Activated T-helper 2 cell treated with anti-CD3 and anti-CD28 coated beads, Interferon-gamma antibody, Interleukin-2, Interleukin-4, amounts not matched to agents 10 μg/mL and 5 μg/mL and 100 μg/mL, durations not matched to agents 14 hours and 24 hours and 36 hours (primary cell): ENCODE results near the gene ALMS1. TPM values are rescaled to one million over a fixed set of nuclear protein-coding genes. Genes with fewer than 3 reads are reported as not detected.
A peak's percentile ranks its signal among the peaks of the same experiment; 100 is the strongest.
"Not testable (repeated sequence)": the region's sequence is repeated elsewhere in the genome, so short reads cannot be mapped to it uniquely, and the experiment has no call there.

Experiments
- DNase-seq: peaks from one replicate; pipeline ENCODE4 v3.0.0; 2021; ENCODE audit warnings: low spot score
- H3K27ac Mint-ChIP-seq: one replicate; pipeline ENCODE4 v1.8.0; 2021; ENCODE audit warnings: mixed read lengths
- H3K27me3 Mint-ChIP-seq: one replicate; pipeline ENCODE4 v1.8.0; 2021; ENCODE audit warnings: low read depth, mixed read lengths
- H3K36me3 Mint-ChIP-seq: one replicate; pipeline ENCODE4 v1.8.0; 2021; ENCODE audit warnings: low read depth, mixed read lengths
- H3K4me1 Mint-ChIP-seq: one replicate; pipeline ENCODE4 v1.8.0; 2021; ENCODE audit warnings: low read depth, mixed read lengths
- H3K4me3 Mint-ChIP-seq: one replicate; pipeline ENCODE4 v1.8.0; 2021; ENCODE audit warnings: low read depth, mild to moderate bottlenecking, moderate library complexity, mixed read lengths
- H3K9me3 Mint-ChIP-seq: one replicate; pipeline ENCODE4 v1.8.0; 2021; ENCODE audit warnings: mixed read lengths
- intact Hi-C: fragments of 100-400 bp; cut with micrococcal nuclease; formaldehyde crosslinking; loops from one replicate; pipeline ENCODE4 v1.15.1; 2023
- total RNA-seq: library from RNA; stranded (reverse); gene quantifications from 2 replicates; pipeline ENCODE4 v1.2.3, GENCODE V29; 2022

The ALMS1 gene
- total RNA-seq, 1 donor from 2014 or later = 21.6 TPM

DNA sequence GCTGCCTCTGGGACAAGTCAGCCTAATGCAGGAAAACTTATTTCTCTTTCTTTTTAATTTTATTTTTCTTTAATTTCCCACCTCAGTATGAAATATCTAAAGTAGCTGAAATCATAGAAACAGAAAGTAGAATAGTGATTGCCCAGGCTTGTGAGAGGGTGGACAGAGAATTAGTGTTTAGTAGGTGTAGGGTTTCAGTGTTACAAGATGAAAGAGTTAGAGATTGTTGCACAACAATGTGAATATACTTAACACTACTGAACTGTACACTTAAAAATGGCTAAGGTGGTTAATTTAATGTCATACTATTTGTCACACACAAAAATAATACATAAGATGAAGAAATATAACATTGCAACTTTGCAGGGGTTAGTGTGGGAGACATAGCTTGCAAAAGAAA lies 175.8 kb downstream of the ALMS1 start:
- no peaks in the 10 kb centered on the region for H3K27me3 Mint-ChIP-seq
- H3K4me3 Mint-ChIP-seq = no peak overlapping the region
- no peak for DNase-seq
- H3K9me3 Mint-ChIP-seq = no peaks in the 10 kb centered on the region
- H3K27ac Mint-ChIP-seq = no peak overlapping the region
- H3K4me1 Mint-ChIP-seq = no peaks in the 10 kb centered on the region
- intact Hi-C loops = no loop called here
- peaks cover 2% of the 10 kb centered on the region for H3K36me3 Mint-ChIP-seq

DNA sequence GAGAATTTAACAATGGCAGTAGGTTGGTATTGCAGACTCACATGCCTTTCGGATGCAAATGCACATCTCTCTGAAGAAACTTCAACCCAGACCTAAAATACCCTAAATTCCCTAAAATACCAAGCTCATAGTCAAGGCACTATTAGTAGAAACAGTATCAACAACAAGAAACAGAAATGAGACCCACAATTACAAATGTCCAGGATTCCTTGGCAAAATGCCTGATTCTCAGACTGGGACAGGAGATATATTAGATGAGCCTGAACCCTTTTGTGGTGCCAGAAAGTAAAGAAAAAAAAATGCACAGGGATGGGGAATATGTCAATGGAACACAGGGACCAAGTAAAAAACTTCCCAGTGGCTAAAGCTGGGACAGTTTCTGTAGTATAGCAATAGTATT lies 179.3 kb downstream of the ALMS1 start:
- intact Hi-C loops = no loop called here
- Mint-ChIP-seq H3K36me3 (peaks cover 2% of the 10 kb centered on the region), H3K27me3 (no peaks in the 10 kb centered on the region), H3K27ac (no peak overlapping the region), H3K4me3 (no peak overlapping the region), H3K4me1 (peaks cover 3% of the 10 kb centered on the region), H3K9me3 (no peaks in the 10 kb centered on the region)
- DNase-seq = no peak

DNA sequence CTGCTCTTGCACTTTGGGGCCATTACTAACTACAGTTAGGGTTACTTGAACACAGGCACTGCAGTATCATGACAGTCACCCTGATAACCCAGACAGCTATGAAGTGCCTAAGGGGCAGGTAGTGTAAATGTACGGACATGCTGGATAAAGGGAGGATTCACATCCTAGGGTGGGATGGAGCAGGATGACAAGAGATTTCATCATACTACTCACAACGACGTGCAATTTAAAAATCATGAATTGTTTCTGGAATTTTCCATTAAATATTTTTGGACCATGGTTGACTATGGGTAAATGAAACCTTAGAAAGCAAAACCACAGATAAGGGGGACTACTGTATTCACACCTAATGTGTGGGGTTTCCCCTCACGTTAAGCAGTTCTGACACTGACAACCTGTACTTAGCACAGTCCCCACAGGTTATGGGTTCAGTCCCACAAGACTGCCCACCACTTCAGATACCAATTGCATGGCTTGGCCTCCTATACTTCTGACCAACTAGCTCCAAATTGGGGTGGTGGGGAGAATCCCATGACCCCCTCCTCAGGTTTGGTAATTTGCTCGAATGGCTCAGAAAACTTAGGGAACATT lies 180.7 kb downstream of the ALMS1 start:
- intact Hi-C loops = no loop called here
- H3K36me3 Mint-ChIP-seq = peaks cover 2% of the 10 kb centered on the region
- DNase-seq = no peak
- H3K27ac Mint-ChIP-seq = no peak overlapping the region
- H3K9me3 Mint-ChIP-seq = no peaks in the 10 kb centered on the region
- no peak overlapping the region for H3K4me3 Mint-ChIP-seq
- no peaks in the 10 kb centered on the region for H3K27me3 Mint-ChIP-seq
- H3K4me1 Mint-ChIP-seq = peaks cover 6% of the 10 kb centered on the region

DNA sequence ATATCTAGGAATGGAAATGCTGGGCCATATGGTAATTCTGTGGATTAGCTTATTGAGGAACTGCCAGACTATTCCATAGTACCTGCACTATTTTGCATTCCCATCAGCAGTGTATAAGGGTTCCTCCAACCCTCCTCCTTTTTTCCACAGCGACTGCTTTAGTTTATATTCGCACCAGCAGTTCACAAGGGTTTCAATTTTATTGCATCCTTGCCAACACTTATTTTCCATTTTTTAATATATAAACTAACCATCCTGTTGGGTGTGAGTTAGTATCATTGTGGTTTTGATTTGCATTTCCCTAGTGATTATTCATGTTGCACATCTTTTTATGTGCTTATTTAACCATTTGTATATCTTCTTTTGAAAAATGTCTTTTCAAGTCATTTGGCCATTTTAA lies 189.6 kb downstream of the ALMS1 start:
- Mint-ChIP-seq H3K9me3 (peaks cover 8% of the 10 kb centered on the region), H3K27ac (no peak overlapping the region), H3K4me1 (peaks cover 1% of the 10 kb centered on the region), H3K36me3 (peaks cover 10% of the 10 kb centered on the region), H3K27me3 (no peaks in the 10 kb centered on the region), H3K4me3 (no peak overlapping the region)
- DNase-seq = no peak
- intact Hi-C loops = no loop called here

DNA sequence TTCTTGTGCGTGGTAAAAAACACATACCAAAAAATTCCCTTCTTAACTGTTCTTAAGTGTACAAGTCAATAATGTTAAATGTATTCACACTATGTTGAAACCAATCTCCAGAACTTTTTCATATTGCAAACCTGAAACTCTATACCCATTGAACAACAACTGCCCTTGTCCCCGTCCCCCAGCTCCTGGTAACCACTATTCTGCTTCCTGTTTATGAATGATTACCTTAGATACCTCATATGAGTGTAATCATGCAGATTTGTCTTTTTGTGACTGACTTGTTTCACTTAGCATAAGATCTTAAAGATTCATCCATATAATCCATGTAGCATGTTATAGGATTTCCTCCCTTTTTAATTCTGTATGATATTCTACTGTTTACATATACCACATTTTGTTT lies 196.7 kb downstream of the ALMS1 start:
- Mint-ChIP-seq H3K27me3 (no peaks in the 10 kb centered on the region), H3K4me3 (no peak overlapping the region), H3K4me1 (peaks cover 4% of the 10 kb centered on the region), H3K36me3 (peaks cover 18% of the 10 kb centered on the region), H3K27ac (no peak overlapping the region), H3K9me3 (peaks cover 22% of the 10 kb centered on the region)
- DNase-seq = no peak
- intact Hi-C loops = no loop called here

DNA sequence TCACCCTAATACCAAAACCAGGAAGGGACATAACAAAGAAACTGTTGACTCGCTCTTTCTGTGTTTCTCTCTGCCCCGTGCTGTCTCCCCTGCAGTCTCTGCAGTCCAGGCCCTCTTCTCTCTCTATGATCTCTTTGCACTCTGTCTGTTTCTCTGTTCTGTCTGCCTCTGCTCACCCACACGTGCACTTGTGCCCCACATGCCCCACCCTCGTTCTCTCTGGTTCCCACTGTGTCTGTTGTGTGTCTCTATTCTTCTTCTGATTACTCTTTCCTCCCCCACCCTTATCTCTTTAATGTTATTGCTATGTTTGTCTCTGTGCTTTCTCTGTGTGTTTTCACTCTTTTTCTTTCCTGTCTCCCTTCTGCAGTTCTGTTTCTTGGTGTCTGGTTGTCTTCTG lies 202.5 kb downstream of the ALMS1 start:
- Mint-ChIP-seq H3K4me3 (no peak overlapping the region), H3K27ac (no peak overlapping the region), H3K36me3 (peaks cover 6% of the 10 kb centered on the region), H3K27me3 (no peaks in the 10 kb centered on the region), H3K9me3 (peaks cover 7% of the 10 kb centered on the region), H3K4me1 (no peaks in the 10 kb centered on the region)
- no peak for DNase-seq
- intact Hi-C loops = no loop called here

DNA sequence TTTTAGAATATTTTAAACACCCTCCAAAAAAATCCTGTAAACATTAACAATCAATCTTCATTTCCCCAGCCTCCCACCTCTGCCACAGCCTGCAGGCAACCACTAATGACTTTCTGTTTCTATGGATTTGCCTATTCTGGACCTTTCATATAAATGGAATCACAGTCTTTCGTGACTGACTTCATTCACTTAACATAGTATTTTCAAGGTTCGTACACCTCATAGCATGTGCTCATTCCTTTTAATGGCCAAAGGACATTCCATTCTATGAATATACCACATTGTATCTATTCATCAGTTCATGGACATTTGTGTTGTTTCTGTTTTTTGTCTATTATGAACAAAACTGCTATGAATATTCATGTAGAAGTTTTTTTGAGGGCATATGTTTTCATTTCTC lies 208.0 kb downstream of the ALMS1 start:
- H3K4me1 Mint-ChIP-seq = no peaks in the 10 kb centered on the region
- no peaks in the 10 kb centered on the region for H3K27me3 Mint-ChIP-seq
- no peak overlapping the region for H3K4me3 Mint-ChIP-seq
- no peaks in the 10 kb centered on the region for H3K9me3 Mint-ChIP-seq
- H3K27ac Mint-ChIP-seq = no peak overlapping the region
- no peaks in the 10 kb centered on the region for H3K36me3 Mint-ChIP-seq
- intact Hi-C loops = no loop called here
- no peak for DNase-seq

DNA sequence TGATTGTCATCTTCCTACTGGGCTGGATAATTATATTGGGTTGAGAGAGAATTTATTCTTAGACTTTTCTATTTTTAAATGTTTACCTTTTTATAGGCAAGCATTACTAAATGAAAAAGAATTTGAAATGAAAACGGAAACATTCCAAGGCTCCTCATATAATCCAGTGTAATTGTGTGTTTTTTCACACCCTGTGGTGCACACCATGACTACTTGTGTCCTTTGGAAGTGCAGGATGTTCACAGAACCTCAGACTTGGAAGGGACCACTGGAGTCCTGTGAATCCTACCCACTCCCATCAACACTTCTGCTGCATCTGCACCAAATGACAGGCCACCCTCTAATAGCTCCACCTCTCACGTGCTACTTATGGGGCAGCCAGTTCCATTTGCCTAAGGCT lies 208.6 kb downstream of the ALMS1 start:
- DNase-seq = no peak
- Mint-ChIP-seq H3K9me3 (no peaks in the 10 kb centered on the region), H3K4me1 (no peaks in the 10 kb centered on the region), H3K4me3 (no peak overlapping the region), H3K36me3 (no peaks in the 10 kb centered on the region), H3K27me3 (no peaks in the 10 kb centered on the region), H3K27ac (no peak overlapping the region)
- intact Hi-C loops = no loop called here

DNA sequence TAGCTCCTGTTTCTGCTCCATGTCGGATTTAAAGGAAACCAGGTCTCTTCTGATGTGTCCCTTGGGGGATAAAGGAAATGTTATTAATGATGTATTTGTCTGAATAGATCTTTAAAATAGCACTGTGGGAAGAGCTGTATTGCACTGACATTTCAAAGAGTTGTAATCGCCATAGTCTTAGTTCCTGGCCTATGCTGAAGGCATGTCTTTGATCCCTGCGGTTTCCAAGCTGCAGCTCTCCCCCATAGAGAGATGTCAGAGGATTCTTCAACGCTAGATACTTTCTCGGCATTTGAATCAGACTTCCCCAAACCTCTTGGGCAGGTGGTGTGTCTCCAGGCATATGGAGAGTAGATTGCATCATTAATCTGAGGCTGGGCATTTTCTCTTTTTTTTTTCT lies 216.1 kb downstream of the ALMS1 start:
- Mint-ChIP-seq H3K27ac (no peak overlapping the region), H3K4me3 (no peak overlapping the region), H3K4me1 (peaks cover 5% of the 10 kb centered on the region), H3K36me3 (peaks cover 3% of the 10 kb centered on the region), H3K9me3 (no peaks in the 10 kb centered on the region), H3K27me3 (no peaks in the 10 kb centered on the region)
- intact Hi-C loops = no loop called here
- DNase-seq = no peak

DNA sequence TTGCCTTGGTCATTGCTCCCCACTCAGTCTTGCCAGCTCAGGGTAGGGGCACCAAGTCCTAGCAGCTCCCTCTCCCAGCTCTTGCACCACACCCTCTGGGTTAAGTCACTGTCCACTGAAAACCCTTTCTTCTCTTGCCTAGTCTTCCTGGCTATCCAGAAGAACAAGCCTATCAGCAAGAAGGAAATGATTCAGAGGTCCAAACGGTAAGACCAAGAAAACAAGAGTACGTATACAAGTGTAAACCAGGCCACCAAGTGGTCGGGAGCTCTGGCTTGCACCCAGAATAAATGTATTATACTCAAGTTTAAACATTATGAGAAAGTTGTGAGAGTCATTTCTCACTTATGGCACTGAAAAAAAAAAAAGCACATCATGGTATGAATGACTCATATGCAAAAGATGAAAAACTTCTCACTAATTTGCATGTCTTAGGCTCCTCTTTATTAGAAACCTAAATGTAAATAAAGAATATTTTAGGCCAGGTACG lies 217.5 kb downstream of the ALMS1 start:
- intact Hi-C loops, H3K36me3 Mint-ChIP-seq, DNase-seq, H3K9me3 Mint-ChIP-seq, H3K4me1 Mint-ChIP-seq, H3K4me3 Mint-ChIP-seq, H3K27me3 Mint-ChIP-seq: not testable (repeated sequence)
- H3K27ac Mint-ChIP-seq = peak overlapping the region; percentile 21

DNA sequence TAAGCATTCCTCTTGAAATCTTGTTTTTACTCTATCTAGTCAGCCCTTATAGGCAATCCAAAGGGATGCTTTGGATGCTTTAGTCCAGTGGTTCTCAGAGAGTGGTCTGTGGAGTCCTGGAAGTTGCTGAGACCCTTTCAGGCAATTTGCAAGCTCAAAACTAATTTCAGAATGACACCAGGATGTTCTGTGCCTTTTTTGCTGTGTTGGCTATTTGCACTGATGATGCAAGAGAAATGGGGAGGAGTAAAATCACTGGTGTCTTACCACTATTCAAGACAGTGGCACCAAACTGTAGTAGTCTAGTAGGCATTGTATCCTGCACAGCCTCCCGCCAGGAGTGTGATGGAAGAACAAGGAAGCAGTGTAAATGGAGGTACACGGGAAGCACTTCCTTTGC lies 219.0 kb downstream of the ALMS1 start:
- H3K4me1 Mint-ChIP-seq, intact Hi-C loops, H3K27me3 Mint-ChIP-seq, H3K4me3 Mint-ChIP-seq, H3K36me3 Mint-ChIP-seq, DNase-seq, H3K9me3 Mint-ChIP-seq, H3K27ac Mint-ChIP-seq: not testable (repeated sequence)

DNA sequence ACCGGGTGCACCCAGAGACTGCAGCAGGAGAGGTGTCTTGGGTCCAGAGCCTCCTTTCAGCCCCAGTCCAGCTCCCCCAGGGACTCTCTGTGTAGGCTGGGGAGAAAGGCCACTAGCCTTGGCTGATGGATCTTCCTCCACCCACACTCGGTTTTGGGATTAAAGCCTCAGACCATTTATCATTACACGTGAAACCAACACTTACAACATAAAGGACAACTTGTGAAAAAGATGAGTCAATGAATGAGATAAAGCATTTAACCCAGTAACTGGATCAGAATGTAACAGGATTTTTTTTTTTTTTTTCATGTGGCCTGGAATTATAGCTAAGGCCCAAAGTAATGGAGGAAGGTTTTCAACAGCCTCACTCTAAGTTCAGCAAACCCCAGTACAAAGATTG lies 224.5 kb downstream of the ALMS1 start:
- Mint-ChIP-seq H3K36me3 (no peaks in the 10 kb centered on the region), H3K4me1 (peaks cover 14% of the 10 kb centered on the region), H3K27ac (no peak overlapping the region), H3K27me3 (no peaks in the 10 kb centered on the region), H3K9me3 (no peaks in the 10 kb centered on the region), H3K4me3 (no peak overlapping the region)
- DNase-seq = no peak
- intact Hi-C loops = no loop called here

DNA sequence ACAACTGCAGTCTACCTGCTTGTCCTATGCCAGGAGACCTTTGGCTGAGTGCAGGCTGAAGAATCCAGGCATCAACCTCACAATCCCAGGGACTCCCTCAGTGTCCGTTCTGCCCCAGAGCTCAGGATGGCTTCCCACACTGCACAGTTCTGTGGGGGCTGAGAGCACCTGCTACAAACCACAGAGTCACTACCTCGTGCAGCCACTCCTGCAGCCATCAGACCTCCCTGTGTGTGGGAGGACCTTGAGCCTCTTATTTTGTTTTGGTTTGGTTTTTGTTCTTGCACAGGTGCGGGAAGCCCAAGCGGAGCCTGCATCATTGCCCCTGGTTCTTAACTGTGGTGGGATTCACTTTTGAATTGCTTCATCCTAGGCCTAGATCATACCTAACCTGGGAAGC lies 225.6 kb downstream of the ALMS1 start:
- intact Hi-C loops = no loop called here
- no peaks in the 10 kb centered on the region for H3K9me3 Mint-ChIP-seq
- peaks cover 4% of the 10 kb centered on the region for H3K27me3 Mint-ChIP-seq
- no peak overlapping the region for H3K4me3 Mint-ChIP-seq
- H3K36me3 Mint-ChIP-seq = no peaks in the 10 kb centered on the region
- peaks cover 14% of the 10 kb centered on the region for H3K4me1 Mint-ChIP-seq
- DNase-seq = no peak
- H3K27ac Mint-ChIP-seq = no peak overlapping the region

DNA sequence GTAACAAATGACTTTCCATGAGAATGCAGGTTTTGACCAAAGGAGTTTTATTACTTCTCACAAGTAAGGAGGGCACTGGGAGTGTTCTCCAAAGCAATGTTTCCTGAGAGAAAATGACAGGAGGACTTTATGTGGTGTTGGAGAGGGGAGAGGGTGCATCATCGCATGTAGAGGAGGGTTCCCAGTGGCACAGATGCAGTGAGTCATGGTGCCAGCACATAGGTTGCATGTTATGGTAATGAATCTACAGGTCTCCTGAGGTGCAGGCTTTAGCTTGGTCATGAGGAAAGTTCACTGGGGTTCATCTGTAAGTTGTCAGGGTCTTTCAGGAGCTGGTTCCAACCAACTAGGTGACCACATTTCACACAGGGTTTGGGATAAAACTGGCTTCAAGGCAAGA lies 226.2 kb downstream of the ALMS1 start:
- no peaks in the 10 kb centered on the region for H3K36me3 Mint-ChIP-seq
- H3K27ac Mint-ChIP-seq = no peak overlapping the region
- peaks cover 14% of the 10 kb centered on the region for H3K4me1 Mint-ChIP-seq
- peaks cover 4% of the 10 kb centered on the region for H3K27me3 Mint-ChIP-seq
- no peak overlapping the region for H3K4me3 Mint-ChIP-seq
- DNase-seq = no peak
- intact Hi-C loops = no loop called here
- no peaks in the 10 kb centered on the region for H3K9me3 Mint-ChIP-seq
